Stomach (tissue), 4 donors: Measurements from ENCODE around the gene PJA2.

Source experiments
- CTCF ChIP-seq, 7 experiments: fragments of 450-650 bp in 4 of 7; fragments of 200-600 bp in 3 of 7; sonication (generic) in 3 of 7; IDR thresholded peaks; one replicate each; pipeline ENCODE4 v1.5.1; 2016 to 2019; ENCODE audit warnings: antibody characterized with exemption in 7 of 7, control low read depth in 2 of 7, mild to moderate bottlenecking in 1 of 7
- EP300 ChIP-seq: sonication (generic); formaldehyde crosslinking; IDR thresholded peaks from one replicate; pipeline ENCODE4 v1.6.1; 2017; ENCODE audit warnings: antibody characterized with exemption
- POLR2A ChIP-seq, 4 donors: fragments of 450-650 bp; IDR thresholded peaks; one replicate each; pipeline ENCODE4 v1.6.1; 2016; ENCODE audit warnings: antibody characterized with exemption in 4 of 4, control low read depth in 2 of 4, mild to moderate bottlenecking in 1 of 4, moderate library complexity in 1 of 4

- TF ChIP-seq CTCF (IDR thresholded peaks at IDR 0.05) (no peak), POLR2A (IDR thresholded peaks at IDR 0.05) (no peak), EP300 (no peak)
Measured at GRCh38 chr5:109297900-109298299, 111.9 kb downstream of the PJA2 start.
